Astrocyte of the cerebellum (primary cell): ENCODE results near the gene C9orf43.

ENCODE experiments used
- DNase-seq: peaks from one replicate; pipeline ENCODE4 v3.0.0-alpha.2; 2011; ENCODE audit warnings: low read depth
- H3K4me3 ChIP-seq: 2 replicates; pipeline ENCODE4 v1.5.1; 2011; ENCODE audit warnings: mild to moderate bottlenecking, low read depth, low read length, moderate library complexity
- in situ Hi-C: cut with HindIII; loops from 2 replicates; pipeline ENCODE4 v1.10.0; 2017; ENCODE audit warnings: low sequenced_read_pairs
- TF ChIP-seq, protein P1 (sequence below): IDR thresholded peaks from 2 replicates; pipeline ENCODE4 v1.5.1; 2012; ENCODE audit warnings: low read length, low read depth, moderate library complexity, mild to moderate bottlenecking; ENCODE audit errors: missing control alignments

The C9orf43 gene

DNA sequence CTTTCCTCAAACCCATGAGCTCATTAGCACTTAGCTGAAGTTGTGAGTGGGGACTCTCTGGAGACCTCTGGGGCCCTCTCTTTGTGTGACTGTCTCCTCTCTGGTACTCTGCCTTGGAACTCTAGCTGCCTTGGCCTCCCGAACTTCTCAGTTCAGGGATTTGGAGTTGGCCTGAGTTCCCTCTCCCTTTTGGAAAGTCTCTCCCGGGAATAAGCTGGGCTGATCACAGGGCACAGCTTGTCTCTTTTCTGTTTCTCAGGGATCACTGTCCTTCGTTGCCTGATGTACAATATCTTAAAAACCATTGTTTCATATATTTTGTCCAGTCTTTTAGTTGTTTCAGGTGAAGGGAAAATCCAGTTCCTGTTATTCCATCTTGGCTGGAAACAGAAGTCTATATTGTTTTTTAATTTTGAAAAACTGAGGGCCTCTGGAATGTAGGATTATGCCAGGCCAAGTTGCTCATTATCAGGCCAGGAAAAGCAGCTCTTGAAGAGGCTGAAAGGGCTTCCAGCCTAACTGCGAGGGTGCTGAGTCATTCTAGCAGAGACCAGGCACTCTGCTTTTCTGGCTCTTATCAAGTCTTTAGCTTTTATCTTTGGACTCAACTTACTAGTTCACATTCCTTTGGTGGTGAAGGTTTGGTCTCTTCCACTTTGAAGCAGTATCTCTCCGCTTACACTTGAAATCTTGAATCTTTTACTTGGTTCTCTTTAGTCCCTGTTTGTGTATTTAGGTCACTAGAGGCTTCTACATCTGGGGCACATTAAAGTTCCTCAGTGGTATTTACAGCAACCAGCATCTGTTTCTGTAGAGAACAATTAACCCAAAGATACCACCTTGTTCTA, 44.6 kb downstream of the C9orf43 start:
- no peak overlapping the region for H3K4me3 ChIP-seq
- TF ChIP-seq, protein P1, sequence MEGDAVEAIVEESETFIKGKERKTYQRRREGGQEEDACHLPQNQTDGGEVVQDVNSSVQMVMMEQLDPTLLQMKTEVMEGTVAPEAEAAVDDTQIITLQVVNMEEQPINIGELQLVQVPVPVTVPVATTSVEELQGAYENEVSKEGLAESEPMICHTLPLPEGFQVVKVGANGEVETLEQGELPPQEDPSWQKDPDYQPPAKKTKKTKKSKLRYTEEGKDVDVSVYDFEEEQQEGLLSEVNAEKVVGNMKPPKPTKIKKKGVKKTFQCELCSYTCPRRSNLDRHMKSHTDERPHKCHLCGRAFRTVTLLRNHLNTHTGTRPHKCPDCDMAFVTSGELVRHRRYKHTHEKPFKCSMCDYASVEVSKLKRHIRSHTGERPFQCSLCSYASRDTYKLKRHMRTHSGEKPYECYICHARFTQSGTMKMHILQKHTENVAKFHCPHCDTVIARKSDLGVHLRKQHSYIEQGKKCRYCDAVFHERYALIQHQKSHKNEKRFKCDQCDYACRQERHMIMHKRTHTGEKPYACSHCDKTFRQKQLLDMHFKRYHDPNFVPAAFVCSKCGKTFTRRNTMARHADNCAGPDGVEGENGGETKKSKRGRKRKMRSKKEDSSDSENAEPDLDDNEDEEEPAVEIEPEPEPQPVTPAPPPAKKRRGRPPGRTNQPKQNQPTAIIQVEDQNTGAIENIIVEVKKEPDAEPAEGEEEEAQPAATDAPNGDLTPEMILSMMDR, result no peak
- peak; percentile 83 for DNase-seq
- in situ Hi-C loops, result no loop called here

DNA sequence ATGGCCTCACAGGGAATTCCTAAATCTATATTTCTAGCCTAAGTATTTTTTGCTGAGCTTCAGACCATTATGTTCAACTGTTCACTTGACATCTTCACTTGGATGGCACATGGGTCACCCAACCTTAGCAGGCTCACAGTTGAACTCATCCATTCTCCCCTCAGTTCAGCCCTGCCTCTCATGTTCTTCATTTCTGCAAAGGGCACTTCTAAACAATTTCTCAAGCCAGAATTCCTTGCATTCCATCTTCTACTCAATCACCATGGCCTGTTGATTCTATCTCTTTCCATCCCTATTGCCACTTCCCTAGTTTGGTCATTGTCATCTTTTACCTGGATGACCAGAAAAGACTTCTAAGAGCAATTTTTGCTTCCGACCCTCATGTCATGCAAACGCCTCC, 45.7 kb downstream of the C9orf43 start:
- no peak overlapping the region for H3K4me3 ChIP-seq
- in situ Hi-C loops, result no loop called here
- no peak for DNase-seq
- TF ChIP-seq, protein P1, result no peak

DNA sequence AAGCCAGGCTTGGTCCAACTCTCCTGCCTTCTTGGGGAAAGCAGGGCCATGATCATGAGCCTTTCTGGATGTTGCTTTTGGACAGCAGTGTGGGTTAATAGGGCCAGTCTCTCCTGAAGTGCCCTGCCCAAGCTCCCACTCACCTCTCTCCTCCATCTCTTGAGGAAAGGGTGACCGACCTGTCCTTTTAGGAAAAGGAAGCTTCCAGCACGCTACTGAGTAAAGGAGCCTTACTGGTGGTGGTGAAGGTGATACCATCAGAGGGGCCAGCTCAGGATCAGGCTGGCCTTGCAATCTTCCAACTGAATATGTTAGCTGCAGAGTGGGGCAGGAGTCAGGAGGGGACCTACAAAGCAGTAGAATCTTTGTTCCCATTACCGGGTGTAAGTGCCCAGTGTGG, 50.7 kb downstream of the C9orf43 start:
- TF ChIP-seq, protein P1, result no peak
- in situ Hi-C loops, result no loop called here
- H3K4me3 ChIP-seq, result no peak overlapping the region
- no peak for DNase-seq

DNA sequence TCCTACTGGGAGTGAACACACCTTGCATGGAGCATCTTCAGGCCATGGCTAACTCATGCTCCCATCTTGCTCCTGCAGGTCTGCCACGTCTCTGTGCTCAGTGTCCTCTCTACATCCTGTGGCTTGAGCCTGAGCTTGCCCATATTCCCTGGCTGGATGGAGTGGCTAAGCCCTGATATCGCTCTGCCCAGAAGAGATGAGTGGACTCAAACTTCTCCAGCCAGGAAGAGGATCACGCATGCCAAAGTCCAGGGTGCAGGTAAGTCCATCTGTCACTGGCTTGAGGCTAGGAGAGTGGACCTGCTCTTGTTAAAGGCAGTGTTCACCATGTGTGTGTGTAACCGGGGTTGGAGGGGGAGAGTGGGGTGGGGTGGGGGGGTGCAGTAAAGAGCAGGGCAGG, 51.4 kb downstream of the C9orf43 start:
- TF ChIP-seq, protein P1, result no peak
- in situ Hi-C loops, result no loop called here
- H3K4me3 ChIP-seq, result no peak overlapping the region
- DNase-seq, result no peak

DNA sequence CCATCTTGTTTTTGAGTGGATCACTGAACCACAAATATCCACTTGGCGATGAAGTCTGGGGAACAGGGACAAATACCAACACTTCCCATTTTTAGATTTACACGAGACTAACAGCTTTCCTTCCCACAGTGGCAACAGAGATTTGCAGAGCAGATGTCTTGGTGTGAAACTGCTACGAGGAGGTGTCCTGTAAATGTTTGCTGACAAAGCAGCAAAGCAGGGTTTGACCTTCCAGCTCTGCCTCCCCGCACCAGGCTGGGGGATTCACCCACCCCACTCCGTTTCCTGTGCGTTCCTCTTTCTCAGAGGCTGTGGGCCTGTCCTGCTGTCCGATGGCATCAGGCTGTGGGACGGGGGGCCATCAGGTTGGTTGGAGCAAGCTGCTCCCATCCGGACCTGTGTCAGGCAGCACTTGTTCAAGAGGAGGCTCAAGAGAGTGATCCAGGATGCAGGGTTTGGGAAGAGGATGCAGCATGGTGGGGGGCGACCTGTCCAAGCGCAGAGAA, 52.3 kb downstream of the C9orf43 start:
- in situ Hi-C loops, result no loop called here
- DNase-seq, result no peak
- H3K4me3 ChIP-seq, result no peak overlapping the region
- TF ChIP-seq, protein P1, result no peak

DNA sequence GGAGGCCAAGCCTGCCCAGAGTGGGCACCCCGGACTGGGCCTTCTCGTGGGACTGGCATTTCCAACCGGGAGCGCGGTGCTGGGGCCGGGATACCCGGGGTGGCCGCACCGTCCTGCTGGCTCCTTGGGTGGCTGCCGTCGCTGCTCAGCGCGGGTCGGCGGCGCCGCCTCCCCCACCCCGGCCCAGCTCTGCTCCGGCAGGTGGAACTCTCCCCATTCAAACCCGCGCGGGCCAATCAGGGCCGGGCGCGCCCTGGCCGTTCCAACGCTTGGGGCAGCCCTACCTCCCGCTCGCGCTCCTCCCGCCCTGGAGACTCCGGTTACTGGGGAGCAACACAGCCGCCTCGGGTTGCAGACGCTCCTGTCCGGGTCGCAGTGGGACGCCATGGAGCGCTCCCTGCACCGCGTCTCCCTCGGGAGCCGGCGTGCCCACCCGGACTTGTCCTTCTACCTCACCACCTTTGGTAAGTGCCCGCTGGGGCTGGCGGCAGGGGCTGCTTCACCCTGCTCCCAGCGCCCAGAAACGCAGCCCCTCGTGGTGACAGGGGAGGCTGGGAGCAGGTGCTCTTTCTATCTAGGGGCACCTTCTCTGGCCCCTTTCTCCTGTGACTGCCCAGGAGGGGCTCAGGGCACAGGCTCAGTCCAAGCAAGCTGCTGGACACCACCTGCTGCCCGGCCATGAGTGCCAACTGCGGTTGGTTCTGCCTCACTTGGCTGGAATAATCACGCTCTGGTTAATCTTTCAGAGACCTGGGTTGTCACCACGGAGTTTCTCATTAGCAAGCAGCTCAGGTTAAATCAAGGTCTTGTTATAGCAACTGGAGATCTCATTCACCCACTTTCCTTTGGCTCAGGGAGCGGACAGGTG, 53.1 kb downstream of the C9orf43 start, which contains the start of gene RGS3:
TSS of gene RGS3 (plus strand) at position 310 of the 868 bp plus-strand sequence. CDS start at position 386, 76 bp downstream.
- TF ChIP-seq, protein P1, result no peak
- DNase-seq, result no peak
- in situ Hi-C loops, result no loop called here
- H3K4me3 ChIP-seq, result peak within 1 kb of the TSS; percentile 32
